Measurements from ENCODE around the gene ERI3.

DNA sequence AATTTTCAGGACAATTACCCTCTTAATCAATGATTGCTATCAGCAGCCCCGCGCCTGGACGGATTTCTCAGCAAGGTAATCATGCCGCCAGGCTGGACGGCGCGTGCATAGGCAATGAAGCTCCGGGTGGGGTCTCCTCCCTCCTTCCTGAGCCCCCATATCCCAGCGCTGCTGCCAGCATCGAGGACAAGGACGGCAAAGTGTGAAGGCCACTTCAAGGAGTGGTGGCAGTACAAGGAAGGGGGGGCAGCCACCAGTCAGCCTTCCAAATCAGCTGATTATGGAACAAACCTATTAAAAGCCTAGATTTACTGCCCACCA, 90.6 kb downstream of the ERI3 start:
- TF ChIP-seq, protein P1, sequence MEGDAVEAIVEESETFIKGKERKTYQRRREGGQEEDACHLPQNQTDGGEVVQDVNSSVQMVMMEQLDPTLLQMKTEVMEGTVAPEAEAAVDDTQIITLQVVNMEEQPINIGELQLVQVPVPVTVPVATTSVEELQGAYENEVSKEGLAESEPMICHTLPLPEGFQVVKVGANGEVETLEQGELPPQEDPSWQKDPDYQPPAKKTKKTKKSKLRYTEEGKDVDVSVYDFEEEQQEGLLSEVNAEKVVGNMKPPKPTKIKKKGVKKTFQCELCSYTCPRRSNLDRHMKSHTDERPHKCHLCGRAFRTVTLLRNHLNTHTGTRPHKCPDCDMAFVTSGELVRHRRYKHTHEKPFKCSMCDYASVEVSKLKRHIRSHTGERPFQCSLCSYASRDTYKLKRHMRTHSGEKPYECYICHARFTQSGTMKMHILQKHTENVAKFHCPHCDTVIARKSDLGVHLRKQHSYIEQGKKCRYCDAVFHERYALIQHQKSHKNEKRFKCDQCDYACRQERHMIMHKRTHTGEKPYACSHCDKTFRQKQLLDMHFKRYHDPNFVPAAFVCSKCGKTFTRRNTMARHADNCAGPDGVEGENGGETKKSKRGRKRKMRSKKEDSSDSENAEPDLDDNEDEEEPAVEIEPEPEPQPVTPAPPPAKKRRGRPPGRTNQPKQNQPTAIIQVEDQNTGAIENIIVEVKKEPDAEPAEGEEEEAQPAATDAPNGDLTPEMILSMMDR (IDR thresholded peaks at IDR 0.05), result no peak
- TF ChIP-seq BHLHE40 (IDR thresholded peaks at IDR 0.05; ENCODE audit: low read depth, low read length) (no peak), MAZ (IDR thresholded peaks at IDR 0.05; ENCODE audit: borderline replicate concordance, low read depth, low read length) (no peak), RAD21 (conservative IDR thresholded peaks at IDR 0.05 in 1 of 2, IDR thresholded peaks at IDR 0.05 in 1 of 2) (no peak), JUN (IDR thresholded peaks at IDR 0.05) (no peak), ZNF302 (CRISPR knock-in tag; IDR thresholded peaks at IDR 0.05) (no peak), POLR2A (IDR thresholded peaks at IDR 0.05; ENCODE audit: low read length) (no peak), MYC (IDR thresholded peaks at IDR 0.05; ENCODE audit: borderline replicate concordance, low read length) (no peak), SMC3 (IDR thresholded peaks at IDR 0.05) (no peak)
- TF ChIP-seq, protein P2, sequence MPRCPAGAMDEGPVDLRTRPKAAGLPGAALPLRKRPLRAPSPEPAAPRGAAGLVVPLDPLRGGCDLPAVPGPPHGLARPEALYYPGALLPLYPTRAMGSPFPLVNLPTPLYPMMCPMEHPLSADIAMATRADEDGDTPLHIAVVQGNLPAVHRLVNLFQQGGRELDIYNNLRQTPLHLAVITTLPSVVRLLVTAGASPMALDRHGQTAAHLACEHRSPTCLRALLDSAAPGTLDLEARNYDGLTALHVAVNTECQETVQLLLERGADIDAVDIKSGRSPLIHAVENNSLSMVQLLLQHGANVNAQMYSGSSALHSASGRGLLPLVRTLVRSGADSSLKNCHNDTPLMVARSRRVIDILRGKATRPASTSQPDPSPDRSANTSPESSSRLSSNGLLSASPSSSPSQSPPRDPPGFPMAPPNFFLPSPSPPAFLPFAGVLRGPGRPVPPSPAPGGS (IDR thresholded peaks at IDR 0.05), result no peak
- TF ChIP-seq, protein P3, sequence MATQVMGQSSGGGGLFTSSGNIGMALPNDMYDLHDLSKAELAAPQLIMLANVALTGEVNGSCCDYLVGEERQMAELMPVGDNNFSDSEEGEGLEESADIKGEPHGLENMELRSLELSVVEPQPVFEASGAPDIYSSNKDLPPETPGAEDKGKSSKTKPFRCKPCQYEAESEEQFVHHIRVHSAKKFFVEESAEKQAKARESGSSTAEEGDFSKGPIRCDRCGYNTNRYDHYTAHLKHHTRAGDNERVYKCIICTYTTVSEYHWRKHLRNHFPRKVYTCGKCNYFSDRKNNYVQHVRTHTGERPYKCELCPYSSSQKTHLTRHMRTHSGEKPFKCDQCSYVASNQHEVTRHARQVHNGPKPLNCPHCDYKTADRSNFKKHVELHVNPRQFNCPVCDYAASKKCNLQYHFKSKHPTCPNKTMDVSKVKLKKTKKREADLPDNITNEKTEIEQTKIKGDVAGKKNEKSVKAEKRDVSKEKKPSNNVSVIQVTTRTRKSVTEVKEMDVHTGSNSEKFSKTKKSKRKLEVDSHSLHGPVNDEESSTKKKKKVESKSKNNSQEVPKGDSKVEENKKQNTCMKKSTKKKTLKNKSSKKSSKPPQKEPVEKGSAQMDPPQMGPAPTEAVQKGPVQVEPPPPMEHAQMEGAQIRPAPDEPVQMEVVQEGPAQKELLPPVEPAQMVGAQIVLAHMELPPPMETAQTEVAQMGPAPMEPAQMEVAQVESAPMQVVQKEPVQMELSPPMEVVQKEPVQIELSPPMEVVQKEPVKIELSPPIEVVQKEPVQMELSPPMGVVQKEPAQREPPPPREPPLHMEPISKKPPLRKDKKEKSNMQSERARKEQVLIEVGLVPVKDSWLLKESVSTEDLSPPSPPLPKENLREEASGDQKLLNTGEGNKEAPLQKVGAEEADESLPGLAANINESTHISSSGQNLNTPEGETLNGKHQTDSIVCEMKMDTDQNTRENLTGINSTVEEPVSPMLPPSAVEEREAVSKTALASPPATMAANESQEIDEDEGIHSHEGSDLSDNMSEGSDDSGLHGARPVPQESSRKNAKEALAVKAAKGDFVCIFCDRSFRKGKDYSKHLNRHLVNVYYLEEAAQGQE (IDR thresholded peaks at IDR 0.05), result no peak
- TF ChIP-seq, protein P4, sequence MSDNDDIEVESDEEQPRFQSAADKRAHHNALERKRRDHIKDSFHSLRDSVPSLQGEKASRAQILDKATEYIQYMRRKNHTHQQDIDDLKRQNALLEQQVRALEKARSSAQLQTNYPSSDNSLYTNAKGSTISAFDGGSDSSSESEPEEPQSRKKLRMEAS (IDR thresholded peaks at IDR 0.05), result no peak
- TF ChIP-seq, protein P5, sequence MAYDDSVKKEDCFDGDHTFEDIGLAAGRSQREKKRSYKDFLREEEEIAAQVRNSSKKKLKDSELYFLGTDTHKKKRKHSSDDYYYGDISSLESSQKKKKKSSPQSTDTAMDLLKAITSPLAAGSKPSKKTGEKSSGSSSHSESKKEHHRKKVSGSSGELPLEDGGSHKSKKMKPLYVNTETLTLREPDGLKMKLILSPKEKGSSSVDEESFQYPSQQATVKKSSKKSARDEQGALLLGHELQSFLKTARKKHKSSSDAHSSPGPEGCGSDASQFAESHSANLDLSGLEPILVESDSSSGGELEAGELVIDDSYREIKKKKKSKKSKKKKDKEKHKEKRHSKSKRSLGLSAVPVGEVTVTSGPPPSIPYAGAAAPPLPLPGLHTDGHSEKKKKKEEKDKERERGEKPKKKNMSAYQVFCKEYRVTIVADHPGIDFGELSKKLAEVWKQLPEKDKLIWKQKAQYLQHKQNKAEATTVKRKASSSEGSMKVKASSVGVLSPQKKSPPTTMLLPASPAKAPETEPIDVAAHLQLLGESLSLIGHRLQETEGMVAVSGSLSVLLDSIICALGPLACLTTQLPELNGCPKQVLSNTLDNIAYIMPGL (CRISPR knock-in tag; IDR thresholded peaks at IDR 0.05; ENCODE audit: borderline replicate concordance), result no peak
- TF ChIP-seq, protein P6, sequence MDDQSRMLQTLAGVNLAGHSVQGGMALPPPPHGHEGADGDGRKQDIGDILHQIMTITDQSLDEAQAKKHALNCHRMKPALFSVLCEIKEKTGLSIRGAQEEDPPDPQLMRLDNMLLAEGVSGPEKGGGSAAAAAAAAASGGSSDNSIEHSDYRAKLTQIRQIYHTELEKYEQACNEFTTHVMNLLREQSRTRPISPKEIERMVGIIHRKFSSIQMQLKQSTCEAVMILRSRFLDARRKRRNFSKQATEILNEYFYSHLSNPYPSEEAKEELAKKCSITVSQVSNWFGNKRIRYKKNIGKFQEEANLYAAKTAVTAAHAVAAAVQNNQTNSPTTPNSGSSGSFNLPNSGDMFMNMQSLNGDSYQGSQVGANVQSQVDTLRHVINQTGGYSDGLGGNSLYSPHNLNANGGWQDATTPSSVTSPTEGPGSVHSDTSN (IDR thresholded peaks at IDR 0.05), result no peak
